ENCODE data around the gene SHANK1.
"Not testable (repeated sequence)": the region's sequence is repeated elsewhere in the genome, so short reads cannot be mapped to it uniquely, and the experiment has no call there.

- TF ChIP-seq ATAD3A (CRISPR knock-in tag; IDR thresholded peaks at IDR 0.05); ZKSCAN8 (CRISPR knock-in tag; IDR thresholded peaks at IDR 0.05; ENCODE audit: borderline replicate concordance); MEF2D (CRISPR knock-in tag; IDR thresholded peaks at IDR 0.05); REXO4 (CRISPR knock-in tag; IDR thresholded peaks at IDR 0.05; ENCODE audit: borderline replicate concordance); SP2 (CRISPR knock-in tag; IDR thresholded peaks at IDR 0.05); SSRP1 (CRISPR knock-in tag; IDR thresholded peaks at IDR 0.05); KDM1A (CRISPR knock-in tag; IDR thresholded peaks at IDR 0.05); CTCF (CRISPR knock-in tag; IDR thresholded peaks at IDR 0.05); HCFC1 (IDR thresholded peaks at IDR 0.05; ENCODE audit: low read depth, low read length); ZNF646 (CRISPR knock-in tag; IDR thresholded peaks at IDR 0.05); POLR2A (IDR thresholded peaks at IDR 0.05; ENCODE audit: insufficient read depth in 1 of 2, low read depth in 2 of 2, low read length in 2 of 2): not testable (repeated sequence)
- TF ChIP-seq, protein P1, sequence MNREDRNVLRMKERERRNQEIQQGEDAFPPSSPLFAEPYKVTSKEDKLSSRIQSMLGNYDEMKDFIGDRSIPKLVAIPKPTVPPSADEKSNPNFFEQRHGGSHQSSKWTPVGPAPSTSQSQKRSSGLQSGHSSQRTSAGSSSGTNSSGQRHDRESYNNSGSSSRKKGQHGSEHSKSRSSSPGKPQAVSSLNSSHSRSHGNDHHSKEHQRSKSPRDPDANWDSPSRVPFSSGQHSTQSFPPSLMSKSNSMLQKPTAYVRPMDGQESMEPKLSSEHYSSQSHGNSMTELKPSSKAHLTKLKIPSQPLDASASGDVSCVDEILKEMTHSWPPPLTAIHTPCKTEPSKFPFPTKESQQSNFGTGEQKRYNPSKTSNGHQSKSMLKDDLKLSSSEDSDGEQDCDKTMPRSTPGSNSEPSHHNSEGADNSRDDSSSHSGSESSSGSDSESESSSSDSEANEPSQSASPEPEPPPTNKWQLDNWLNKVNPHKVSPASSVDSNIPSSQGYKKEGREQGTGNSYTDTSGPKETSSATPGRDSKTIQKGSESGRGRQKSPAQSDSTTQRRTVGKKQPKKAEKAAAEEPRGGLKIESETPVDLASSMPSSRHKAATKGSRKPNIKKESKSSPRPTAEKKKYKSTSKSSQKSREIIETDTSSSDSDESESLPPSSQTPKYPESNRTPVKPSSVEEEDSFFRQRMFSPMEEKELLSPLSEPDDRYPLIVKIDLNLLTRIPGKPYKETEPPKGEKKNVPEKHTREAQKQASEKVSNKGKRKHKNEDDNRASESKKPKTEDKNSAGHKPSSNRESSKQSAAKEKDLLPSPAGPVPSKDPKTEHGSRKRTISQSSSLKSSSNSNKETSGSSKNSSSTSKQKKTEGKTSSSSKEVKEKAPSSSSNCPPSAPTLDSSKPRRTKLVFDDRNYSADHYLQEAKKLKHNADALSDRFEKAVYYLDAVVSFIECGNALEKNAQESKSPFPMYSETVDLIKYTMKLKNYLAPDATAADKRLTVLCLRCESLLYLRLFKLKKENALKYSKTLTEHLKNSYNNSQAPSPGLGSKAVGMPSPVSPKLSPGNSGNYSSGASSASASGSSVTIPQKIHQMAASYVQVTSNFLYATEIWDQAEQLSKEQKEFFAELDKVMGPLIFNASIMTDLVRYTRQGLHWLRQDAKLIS (CRISPR knock-in tag; IDR thresholded peaks at IDR 0.05) = not testable (repeated sequence)
These were observed 47.1 kb upstream of the SHANK1 start for GRCh38 chr19:50766746-50767145.

All from HepG2 (cell line).